ENCODE results near the gene RAB31.

Gene RAB31

DNA sequence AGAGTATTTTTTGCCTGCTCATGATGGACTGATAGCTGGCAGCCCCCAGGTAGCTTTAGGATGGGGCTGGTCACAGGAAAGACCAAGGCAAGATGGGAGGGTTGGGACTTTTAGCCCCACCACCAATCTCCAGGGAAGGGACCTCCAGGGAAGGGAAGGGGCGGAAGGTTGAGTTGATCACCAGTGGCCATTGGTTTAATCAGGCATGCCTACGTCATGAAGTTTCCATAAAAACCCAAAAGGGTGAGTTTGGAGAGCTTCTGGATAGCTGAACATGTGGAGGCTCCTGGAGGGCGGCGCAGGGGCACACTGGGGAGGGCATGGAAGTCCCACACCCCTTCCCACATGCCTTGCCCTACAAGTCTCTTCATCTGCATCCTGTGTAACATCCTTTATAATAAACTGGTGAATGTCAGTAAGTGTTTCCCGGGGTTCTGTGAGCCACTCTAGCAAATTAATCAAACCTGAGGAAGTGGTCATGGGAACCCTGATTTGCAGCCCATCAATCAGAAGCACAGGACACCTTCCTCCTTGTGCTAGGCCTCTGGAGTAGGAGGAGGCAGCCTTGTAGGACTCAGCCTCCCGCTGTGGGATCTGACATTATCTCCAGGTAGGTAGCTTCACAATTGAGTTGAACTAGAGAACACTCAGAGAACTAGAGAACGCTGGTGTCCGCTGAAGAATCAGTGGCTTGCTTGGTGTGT is 30.3 kb downstream of the RAB31 start:
- no peak for DNase-seq

DNA sequence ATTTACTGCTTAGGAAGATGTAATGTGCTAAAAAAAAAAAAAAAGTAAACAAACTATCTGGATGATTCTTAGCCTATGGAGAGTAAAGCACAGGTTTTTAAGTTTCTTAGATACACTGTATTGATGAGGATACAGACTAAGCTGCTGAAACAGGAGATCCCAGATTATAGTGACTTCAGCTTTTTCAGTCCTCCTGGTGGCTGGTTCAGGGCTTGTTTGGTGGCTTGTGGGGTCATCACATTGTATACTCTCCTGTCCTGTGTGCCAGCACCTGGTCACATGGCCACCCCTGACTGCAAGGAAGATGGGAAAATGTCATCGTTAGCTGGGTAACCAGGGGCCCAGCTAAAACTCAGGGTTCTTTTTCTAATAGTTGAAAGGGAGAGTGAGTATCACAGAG is 31.4 kb downstream of the RAB31 start:
- no peak for DNase-seq

DNA sequence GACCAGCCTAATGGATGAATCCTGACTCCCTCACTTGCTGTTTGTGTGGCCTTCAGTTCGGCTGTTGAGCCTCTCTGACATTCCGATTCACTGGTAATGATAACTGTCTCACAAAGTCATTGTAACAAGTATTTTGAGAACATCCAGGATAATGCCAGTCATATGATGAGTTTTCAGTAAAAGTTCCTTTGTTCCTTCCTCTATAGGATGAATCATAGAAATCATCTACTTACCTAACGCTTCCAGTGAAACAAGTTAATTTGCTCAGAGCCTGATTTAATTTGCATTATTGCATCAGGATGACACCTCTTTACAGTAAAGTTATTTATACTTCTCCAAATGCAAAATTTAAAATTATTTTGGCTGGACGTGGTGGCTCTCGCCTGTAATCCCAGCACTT is 32.0 kb downstream of the RAB31 start:
- no peak for DNase-seq

DNA sequence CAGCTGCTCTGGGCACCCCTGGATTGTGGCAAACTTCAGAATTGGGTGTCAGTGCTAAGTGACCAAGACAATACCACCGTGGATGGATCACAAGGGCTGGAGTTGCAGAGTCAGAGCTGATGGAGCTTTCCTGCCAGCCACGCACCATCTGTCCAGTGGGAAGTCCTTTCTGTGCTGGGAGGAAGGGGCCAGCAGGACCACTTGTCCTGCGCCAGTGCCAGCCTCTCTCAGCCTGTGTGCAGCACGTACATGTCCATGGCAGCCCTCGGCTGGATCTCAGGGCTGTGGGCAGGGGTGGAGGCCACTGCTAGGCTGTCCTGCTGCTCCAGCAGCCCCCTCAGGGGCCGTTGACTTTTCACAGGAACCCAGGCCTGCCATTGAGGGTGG is 33.3 kb downstream of the RAB31 start:
- DNase-seq, result no peak

DNA sequence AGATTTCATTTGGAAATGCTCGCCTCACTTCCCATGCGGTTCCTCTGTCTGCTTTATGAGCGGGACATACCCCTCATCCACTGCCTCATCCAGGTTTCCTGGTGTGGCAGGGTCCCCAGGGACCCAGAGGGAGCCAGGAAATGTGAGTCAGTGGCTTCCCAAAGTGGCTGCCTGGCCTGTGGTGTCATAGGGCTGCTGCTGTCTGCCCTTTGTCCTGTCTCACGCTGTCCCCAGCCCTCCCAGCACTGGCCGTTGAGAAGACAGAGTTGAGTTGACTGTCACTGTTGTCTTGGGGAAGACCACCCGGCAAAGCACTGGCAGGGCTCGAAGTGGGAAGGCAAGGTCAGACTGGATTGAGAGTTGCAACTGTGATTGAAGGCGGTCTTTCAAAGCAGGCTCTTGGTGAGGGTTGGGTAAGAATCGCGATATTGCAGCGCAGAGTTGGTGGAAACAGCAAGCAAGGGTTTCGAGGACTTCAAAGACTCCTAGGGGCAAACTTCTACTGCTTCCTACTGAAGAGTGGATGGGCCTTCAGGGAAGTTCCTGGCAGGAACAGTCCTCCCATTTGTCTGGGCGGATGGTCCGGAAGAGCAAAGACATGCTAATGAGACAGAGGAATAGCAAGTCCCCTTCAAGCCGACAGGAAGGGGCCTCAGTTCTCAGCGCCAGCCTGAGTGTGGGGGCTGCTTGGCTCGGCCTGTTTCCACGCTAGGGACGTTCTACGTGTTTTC is 33.9 kb downstream of the RAB31 start:
- DNase-seq, result no peak

DNA sequence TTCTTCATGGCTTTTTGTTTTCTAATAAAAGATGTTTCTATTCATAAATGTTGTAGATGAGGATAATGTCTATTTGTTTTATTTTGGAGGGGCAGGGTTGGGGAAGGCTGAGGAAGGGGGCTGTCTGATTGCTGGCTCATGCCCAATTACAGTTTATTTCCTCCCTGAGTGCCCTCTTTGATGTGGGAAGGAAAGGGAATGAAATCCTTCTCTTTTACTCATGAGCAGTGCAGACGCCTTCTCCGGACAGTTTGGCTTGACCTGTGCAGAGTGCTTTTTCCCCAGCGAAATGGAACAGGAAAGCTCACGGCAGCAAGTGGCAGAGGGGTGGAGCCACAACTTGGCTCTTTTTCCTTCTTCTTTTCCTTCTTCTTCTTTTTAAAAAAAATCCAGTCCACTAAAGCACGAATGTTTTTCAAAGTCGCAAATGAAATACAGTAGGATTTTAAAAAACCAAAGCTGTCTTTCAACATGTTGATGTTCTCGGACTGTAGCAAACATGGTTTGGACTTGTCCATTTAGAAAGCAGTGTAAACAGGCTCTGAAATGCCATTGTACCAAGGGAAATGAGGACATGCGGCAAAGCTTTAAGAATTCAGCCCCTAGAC is 34.5 kb downstream of the RAB31 start:
- DNase-seq, result no peak

DNA sequence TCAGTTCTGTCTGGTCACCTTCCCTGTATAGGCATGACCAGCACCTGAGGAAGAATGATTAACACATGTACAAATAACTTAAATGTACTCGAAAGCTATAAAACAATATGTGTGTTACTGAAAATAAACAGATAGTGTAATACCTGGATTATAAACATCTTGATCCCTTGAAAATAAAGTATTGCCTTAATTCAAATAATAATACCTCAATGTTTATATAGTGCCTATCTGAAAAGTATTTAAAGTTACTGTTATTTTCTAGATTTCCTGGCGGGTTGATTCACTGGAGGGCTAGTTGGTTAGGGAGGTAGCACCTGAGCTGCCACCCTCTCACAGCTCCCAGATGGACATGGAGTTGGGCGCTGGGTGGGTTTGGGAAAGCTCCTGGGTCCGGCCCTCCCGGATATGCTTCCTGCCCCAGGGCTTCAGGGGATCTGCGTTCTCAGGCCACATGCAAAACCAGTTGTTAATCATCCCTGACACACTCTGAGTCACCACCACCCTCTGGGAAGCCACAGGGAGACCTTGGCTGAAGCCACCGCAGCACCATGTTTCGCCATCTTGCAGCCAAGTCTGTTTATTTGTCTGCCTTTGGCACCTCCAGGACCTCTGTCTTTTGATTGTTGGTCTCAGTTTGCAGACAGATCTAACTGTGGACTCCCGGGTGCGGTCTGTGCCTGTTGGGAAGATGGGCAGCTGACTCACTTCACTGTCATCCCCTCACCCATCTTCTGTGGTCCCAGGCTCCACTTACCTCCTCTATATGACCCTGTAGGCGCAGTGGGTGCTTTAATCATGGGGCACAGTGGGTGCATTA is 35.3 kb downstream of the RAB31 start:
- no peak for DNase-seq

DNA sequence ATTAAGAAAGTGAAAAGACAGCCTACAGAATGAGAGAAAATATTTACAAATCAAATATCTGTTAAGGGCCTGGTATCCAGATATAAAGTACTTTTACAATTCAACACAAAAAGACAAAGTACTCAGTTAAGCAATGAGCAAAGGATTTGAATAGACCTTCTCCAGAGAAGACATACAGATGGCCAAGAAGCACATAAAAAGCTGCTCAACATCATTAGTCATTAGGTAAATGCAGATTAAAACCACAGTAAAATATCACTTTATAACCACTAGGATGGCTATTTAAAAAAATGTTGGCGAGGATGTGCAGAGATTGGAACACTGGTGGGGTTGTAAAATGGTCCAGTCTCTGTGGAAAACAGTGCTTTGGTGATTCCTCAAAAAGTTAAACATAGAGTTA is 38.9 kb downstream of the RAB31 start:
- DNase-seq, result no peak

DNA sequence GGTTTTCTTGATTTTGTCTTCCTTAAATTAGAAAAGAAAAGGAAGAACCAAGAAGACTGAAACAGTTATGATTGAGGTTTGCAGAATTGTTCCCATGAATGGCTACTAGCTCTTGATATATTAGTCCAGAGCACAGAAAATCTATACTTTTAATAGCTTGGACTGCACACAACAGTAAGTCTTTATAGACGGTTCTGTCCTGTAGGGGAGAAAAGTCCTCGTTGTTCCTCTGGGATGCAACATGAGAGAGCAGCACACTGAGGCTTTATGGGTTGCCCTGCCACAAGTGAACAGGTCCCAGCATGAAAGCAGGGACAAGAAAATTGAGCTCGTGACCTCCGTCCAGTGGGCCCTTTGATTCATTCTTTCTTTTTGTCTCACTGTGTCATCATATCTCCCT is 41.5 kb downstream of the RAB31 start:
- no peak for DNase-seq

DNA sequence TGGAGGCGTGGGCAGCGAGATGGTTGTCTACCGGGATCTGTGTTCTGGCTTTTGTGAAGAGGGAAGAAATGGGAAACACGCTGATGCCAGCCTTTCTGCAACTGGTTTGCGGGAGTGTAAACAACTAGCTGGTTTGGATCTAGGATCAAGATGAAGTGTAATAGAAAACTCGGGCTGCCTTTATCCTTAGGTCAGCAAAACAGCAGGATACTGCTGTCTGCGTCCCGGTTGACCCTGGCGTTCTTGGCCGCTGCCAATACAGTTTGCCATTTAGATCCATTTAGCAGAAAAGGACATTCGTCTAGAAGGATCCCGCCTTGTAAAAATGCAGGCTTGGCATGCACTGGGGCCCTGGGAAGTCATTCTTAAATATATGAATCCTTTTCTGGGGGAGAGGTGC is 42.0 kb downstream of the RAB31 start:
- no peak for DNase-seq

DNA sequence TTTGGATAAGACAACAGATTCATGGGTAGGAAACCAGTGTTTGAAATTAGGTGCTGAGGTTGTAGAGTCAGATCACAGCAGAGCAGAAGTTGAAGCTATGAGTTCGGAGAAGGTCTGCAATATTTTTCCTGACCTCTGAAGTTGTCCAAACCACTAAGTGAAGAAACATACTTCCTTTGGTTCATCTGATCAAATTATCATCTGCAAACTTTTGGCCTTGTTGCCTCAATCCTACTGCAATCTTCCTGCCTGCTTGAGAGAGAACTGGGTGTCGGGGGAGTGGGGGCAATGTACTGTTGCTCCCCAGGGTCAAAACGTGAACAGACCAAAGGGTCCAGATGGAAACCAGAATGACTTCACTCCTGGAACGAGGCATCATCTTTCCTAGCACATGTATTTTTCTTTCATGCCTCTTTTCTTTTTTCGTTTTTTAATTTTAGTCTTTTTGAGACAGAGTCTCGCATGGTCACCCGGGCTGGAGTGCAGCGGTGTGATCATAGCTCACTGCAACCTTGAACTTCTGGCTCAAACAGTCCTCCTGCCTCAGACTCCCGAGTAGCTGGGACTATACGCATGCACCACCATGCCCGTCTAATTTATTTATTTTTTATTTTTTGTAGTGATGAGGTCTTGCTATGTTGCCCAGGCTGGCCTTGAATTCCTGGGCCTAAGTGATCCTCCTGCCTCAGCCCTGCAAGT is 42.7 kb downstream of the RAB31 start:
- peak; percentile 66 for DNase-seq

DNA sequence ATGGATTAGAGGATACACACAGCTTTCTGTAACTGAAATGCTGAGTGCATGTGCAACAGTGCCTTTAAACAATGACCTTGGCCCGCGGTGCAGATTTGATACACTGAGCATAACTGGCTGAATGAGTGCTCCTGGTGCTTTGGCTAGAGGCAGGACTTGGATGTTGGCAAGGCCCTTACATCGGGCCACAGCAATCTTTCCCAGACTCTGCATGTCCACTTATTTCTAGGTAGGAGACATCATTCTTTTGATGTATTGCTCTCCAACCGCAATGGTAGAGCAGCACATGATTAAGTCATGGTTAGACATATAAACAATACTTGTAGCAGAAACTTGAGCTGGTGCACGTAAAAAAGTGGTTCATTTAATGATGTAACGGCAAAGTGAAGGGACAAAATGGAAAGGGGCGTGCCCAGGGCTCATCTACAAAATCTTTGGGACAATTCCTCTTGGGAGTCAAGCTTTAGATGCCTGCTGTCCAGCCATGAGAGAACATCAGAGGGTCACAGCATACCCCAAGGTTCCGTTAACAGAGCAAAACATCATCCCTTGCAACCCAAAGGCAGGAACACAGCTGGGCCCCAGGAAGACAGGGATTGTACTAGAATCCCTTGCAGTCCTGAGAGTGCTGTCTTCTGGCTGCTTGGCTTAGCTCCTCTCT is 43.4 kb downstream of the RAB31 start:
- no peak for DNase-seq

DNA sequence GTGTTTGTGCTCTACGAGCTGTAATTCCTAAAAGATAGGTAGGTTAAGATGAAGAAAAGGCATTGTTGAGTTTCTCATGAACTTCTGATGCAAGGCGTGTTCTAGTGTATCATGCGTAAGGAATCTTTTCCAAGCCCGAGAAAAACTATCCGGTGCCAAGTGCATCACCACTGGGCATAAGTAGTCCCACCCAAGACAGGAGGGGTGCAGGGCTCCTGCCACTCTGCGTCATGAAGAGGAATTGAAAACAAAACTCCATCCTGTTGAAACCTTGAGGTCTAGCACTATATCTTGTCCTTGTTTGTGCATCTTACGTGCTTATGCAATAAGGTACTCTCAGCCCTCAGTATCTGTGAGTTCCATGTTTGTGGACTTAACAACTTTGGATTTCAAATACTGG is 45.7 kb downstream of the RAB31 start:
- DNase-seq, result no peak

DNA sequence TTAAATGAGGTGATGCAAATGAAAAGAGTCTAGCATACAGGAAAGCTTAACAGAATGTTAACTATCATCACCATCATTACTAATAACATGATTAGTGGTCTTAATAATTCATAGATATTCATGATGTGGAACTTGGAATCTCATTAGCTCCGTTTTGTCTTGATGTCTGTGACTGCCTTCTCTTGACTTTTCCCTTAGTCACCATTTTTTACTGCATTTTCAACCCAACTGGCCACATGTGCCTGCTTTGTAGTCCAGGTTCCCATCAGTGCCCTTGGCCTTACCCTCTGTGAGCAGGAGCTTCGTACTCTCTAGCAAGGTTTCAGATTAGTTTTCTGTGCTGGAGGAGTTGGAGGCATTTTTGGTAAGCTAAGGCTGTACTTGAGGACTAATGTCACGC is 47.0 kb downstream of the RAB31 start:
- no peak for DNase-seq

DNA sequence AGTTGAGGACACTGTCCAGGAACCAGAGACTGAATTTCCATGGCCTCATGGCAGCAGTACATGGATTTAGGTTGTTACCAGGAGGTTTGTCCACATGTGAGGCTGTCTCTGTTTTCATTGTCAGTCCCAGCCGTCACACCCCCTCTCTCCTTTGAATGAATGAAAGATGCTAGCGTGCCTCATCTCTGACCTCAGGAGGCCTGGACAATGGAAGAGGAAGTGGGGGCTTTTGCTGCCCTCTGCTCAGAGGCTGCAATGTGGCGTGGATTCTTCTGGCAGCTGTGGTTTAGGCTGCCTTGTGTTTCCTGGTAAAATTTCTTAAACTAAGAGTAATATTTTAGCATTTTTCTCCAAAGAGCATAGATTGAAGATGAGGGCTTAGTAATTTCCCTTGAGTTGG is 47.5 kb downstream of the RAB31 start:
- peak; percentile 59 for DNase-seq

DNA sequence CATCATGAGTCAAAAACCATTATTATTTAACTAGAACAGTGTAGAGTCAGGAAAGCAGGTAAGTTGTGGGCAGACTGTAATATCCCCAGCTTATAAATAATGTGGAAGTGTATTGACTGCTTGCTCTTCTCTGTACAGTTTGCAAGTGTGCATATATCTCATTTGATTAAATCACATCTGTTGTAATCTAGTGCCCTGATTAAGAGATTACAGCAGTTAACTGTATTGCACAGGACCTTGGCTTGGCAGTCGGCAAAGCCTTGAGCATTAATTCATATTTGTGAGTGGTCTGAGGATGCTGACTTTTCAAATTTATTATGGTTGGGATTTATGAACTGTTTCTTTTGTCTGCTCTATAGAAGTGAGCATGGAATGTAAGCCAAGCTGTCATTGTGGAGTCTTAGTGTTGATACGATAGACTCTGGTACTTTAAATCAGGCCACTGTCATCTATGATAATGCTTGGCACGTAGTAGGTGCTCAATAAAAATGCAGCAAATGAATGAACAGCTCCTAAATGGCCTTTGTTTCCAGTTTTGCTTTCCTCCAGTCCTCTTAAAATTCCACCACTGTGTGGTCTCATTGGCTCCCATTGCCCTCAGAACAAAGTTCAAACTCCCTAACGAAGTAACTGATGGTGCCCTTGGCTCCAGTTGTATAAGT is 48.3 kb downstream of the RAB31 start:
- DNase-seq, result peak; percentile 53

DNA sequence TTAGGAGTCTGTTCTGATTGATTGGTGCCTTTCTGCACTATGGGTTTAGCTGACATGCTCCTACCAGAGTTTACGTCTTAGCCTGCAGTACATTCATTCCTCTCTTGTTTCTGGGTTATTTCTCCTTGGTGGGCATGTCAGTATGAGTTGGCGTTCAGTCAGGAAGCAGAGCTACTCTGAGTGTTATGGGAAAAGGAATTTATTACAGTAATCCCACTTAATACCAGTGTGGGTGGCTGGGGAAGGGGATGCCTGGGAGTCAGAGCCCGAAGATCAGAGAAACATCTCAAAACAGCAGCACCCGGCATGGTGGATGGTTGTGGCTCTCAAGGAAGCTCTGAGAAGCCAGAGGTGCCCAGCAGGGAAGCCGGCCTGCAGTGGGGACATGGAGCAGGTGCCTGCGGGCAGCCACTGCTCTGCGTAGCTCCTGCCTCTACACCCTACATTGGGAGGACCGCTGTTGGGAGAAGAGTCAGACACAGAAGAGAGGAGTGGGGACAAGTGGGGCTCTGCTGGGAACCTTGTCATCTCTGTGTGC is 48.9 kb downstream of the RAB31 start:
- DNase-seq, result no peak

DNA sequence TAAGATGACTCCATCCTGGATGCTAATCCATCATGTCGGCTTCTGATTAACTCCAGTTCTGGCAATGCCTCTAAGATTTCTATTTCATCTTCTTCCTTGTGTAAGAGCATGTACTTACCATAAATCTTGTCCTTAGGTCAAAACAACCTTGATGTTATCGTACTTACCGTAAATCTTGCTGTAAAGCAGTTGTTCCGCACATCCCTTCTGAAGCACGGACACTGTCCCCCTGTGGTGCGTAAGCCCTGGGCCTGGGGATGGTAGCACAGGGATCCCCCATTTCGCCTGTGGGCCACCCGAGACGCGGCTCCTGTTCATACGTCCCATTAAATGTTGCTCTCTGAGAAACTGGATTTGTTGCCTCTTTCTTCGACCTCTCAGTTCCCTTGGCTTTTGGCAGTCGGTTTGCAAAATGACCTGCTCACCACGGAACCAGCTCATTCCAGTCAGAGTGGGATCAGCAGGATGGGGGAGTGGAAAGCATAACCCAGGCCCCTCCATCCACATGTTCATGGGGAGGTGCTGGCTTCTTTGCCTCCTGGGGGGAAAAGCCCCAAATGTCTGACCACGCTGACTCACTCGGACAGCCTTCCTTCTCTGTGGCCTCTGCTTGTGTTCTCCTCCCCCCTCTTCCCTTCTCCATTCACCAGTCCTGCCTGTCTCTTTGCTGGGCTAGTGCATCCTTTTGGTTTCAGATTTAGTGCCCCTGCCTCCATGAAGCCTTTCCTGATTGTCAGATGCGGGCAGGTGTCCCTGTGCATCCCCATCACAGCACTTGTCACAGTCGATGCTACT is 49.9 kb downstream of the RAB31 start:
- DNase-seq, result no peak

DNA sequence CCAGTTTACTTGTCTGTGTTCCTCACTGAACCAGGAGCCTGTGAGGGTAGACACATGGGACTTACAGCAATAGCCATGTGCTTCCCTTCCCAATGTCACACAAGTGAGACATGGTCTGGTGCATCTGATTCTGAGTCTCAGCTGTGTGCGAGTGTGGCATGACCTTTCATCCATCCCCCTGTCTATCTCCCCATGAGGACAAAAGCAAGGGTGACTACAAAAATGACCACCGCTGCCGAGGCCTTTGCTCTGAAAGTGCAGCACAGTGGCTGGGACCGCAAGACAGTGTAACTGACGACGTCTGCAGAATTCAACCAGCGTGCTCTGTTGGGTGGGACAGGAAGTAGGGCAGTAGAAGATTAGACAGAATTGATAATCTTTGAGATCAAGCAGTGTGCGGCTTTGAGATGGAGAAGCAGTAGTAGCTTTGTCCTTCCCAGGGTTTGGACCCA is 50.5 kb downstream of the RAB31 start:
- peak; percentile 80 for DNase-seq

DNA sequence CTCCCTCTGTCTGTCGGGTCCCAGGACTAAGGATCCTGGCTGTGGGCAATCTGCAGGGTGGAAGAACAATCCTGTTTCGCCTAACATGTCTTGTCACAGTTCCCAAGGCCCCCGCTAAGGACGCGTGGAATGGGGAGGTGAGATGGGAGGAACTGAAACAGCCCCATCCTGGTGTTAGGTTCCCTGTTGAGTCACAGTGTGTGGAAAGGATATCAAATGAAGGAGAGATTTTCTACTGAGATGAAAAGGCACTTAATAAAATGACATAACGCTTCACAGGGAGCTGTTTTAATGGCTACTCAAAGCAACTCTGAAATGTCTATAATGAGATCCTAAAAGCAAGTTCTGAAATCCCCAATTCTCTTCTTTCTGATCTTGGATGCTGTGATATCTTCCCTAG is 52.5 kb downstream of the RAB31 start:
- no peak for DNase-seq

DNA sequence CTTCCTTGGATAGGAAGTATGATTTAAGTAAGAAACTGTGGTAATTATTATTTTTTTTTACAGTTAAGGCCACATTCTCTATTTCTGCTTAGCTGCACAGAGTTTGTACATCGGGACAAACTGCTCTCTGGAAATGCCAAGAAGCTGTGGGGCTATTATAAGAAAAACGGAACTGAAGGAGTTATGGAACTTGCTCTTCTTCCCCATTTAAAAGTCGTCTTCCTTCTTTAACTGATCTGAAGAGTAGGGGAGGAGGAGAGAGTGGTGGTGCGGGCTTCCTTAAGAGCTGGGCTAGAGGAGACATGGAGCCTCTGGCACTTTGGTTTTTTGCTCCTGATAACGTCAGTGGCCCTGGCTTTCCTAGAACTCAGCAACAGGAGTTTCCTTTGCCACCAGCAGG is 54.4 kb downstream of the RAB31 start:
- DNase-seq, result peak; percentile 19
